H1 (cell line): ENCODE results near the gene TOR4A. TPM values are rescaled to one million over a fixed set of nuclear protein-coding genes. Genes with fewer than 3 reads are reported as not detected.

Experiments
- CTCF ChIA-PET: fragments of 300-600 bp; sonication (Branson Sonifier 250); formaldehyde crosslinking; loops from one replicate; lab custom pipeline; 2021; ENCODE audit not compliant: partially characterized antibody; lab: Charles Lee
- POLR2A ChIA-PET: fragments of 300-600 bp; sonication (Branson Sonifier 250); formaldehyde crosslinking; loops from one replicate; lab custom pipeline; 2021; ENCODE audit warnings: inconsistent platforms; ENCODE audit not compliant: partially characterized antibody; lab: Charles Lee
- DNase-seq, 2 experiments: peaks; one replicate each; pipeline versions ENCODE4 v3.0.0 to v3.0.0-alpha.2; 2010 to 2022; ENCODE audit warnings: low spot score in 2 of 2, low read depth in 1 of 2, mixed read lengths in 1 of 2
- FAIRE-seq: peaks from 2 replicates; lab custom pipeline; 2011; peaks lifted over from hg19 to GRCh38; lab: Jason Lieb, UNC
- H2AFZ ChIP-seq: 2 replicates; pipeline ENCODE4 v1.8.1; 2012; ENCODE audit warnings: low read length, inconsistent platforms
- H2AK5ac ChIP-seq: 2 replicates; pipeline ENCODE4 v1.6.1; 2013; ENCODE audit warnings: low read depth, low read length
- H2BK120ac ChIP-seq: replicated peaks from 2 replicates; pipeline ENCODE3; 2013; ENCODE audit warnings: low read depth, low read length, inconsistent platforms
- H2BK12ac ChIP-seq: 2 replicates; pipeline ENCODE4 v1.6.1; 2013; ENCODE audit warnings: low read depth, low read length
- H2BK15ac ChIP-seq: 2 replicates; pipeline ENCODE4 v1.6.1; 2013; ENCODE audit warnings: low read length
- H2BK20ac ChIP-seq: 2 replicates; pipeline ENCODE4 v1.6.1; 2013; ENCODE audit warnings: low read length
- H2BK5ac ChIP-seq: 2 replicates; pipeline ENCODE4 v1.6.1; 2013; ENCODE audit warnings: low read depth, low read length
- H3K14ac ChIP-seq: 2 replicates; pipeline ENCODE4 v1.6.1; 2013; ENCODE audit warnings: inconsistent platforms; ENCODE audit not compliant: insufficient read length
- H3K18ac ChIP-seq: 2 replicates; pipeline ENCODE4 v1.6.1; 2013; ENCODE audit warnings: low read length; ENCODE audit errors: extremely low read depth
- H3K23ac ChIP-seq: 2 replicates; pipeline ENCODE4 v1.6.1; 2013; ENCODE audit warnings: inconsistent platforms; ENCODE audit not compliant: insufficient read length
- H3K23me2 ChIP-seq: 2 replicates; pipeline ENCODE4 v1.6.1; 2013; ENCODE audit warnings: low read depth, low read length
- H3K27ac ChIP-seq: 2 replicates; pipeline ENCODE4 v1.6.1; 2011; ENCODE audit warnings: low read depth, low read length, inconsistent platforms
- H3K27me3 ChIP-seq, 4 experiments: replicated peaks in 1 of 4; 1 replicate in 1 of 4; 2 replicates in 3 of 4; pipeline versions ENCODE4 v1.6.1 to v1.8.1; 2011 to 2013; ENCODE audit warnings: low read length in 3 of 4, mild to moderate bottlenecking in 3 of 4, inconsistent platforms in 2 of 4, mixed read lengths in 2 of 4, moderate library complexity in 1 of 4; ENCODE audit not compliant: control insufficient read depth in 3 of 4, insufficient read depth in 3 of 4; ENCODE audit errors: extremely low read depth in 1 of 4
- H3K36me3 ChIP-seq, 4 experiments: 2 replicates each; pipeline versions ENCODE4 v1.6.1 to v1.8.1; 2011 to 2013; ENCODE audit warnings: mild to moderate bottlenecking in 4 of 4, low read length in 3 of 4, moderate library complexity in 2 of 4, control low read depth in 1 of 4, inconsistent platforms in 1 of 4; ENCODE audit not compliant: insufficient read depth in 4 of 4, control insufficient read depth in 2 of 4
- H3K4ac ChIP-seq: replicated peaks from 2 replicates; pipeline ENCODE3; 2013; ENCODE audit warnings: low read length, low read depth, mixed read lengths, inconsistent platforms; ENCODE audit not compliant: insufficient read length
- H3K4me1 ChIP-seq, 4 experiments: replicated peaks in 1 of 4; 1 replicate in 1 of 4; 2 replicates in 3 of 4; pipeline versions ENCODE4 v1.6.1 to v1.8.1; 2011 to 2013; ENCODE audit warnings: low read length in 3 of 4, inconsistent platforms in 2 of 4, mixed read lengths in 1 of 4; ENCODE audit not compliant: insufficient read depth in 4 of 4, control insufficient read depth in 3 of 4
- H3K4me2 ChIP-seq, 2 experiments: 2 replicates each; pipeline versions ENCODE4 v1.6.1 to v1.8.1; 2011 to 2013; ENCODE audit warnings: low read depth in 2 of 2, low read length in 2 of 2, control low read depth in 1 of 2, inconsistent platforms in 1 of 2, mild to moderate bottlenecking in 1 of 2; ENCODE audit not compliant: insufficient read depth in 1 of 2
- H3K4me3 ChIP-seq, 4 experiments: fragments of 200-600, 300-600 bp in 1 of 4; sonication (generic), shearing (Covaris generic), sonication (Bioruptor Twin) in 1 of 4; 2 replicates each; pipeline versions ENCODE4 v1.5.1 to v1.8.1; 2011 to 2016; ENCODE audit warnings: low read length in 4 of 4, low read depth in 3 of 4, control low read depth in 2 of 4, inconsistent platforms in 2 of 4, mild to moderate bottlenecking in 2 of 4, mixed read lengths in 1 of 4, moderate library complexity in 1 of 4; ENCODE audit not compliant: insufficient read depth in 2 of 4; ENCODE audit errors: extremely low read depth in 1 of 4
- H3K56ac ChIP-seq: replicated peaks from 2 replicates; pipeline ENCODE3; 2013; ENCODE audit warnings: low read depth, mild to moderate bottlenecking, mixed read lengths, low read length, inconsistent platforms; ENCODE audit not compliant: insufficient read length
- H3K79me1 ChIP-seq: 2 replicates; pipeline ENCODE4 v1.6.1; 2013; ENCODE audit warnings: low read depth, low read length, control low read depth
- H3K79me2 ChIP-seq, 2 experiments: 2 replicates each; pipeline versions ENCODE4 v1.6.1 to v1.8.1; 2012 to 2013; ENCODE audit warnings: low read length in 2 of 2, mild to moderate bottlenecking in 2 of 2, inconsistent platforms in 1 of 2; ENCODE audit not compliant: insufficient read depth in 2 of 2, control insufficient read depth in 1 of 2
- H3K9ac ChIP-seq, 4 experiments: replicated peaks in 1 of 4; 1 replicate in 1 of 4; 2 replicates in 3 of 4; pipeline versions ENCODE4 v1.6.1 to v1.8.1; 2011 to 2013; ENCODE audit warnings: low read depth in 3 of 4, low read length in 3 of 4, control low read depth in 2 of 4, mild to moderate bottlenecking in 2 of 4, moderate library complexity in 2 of 4, inconsistent platforms in 1 of 4; ENCODE audit errors: extremely low read depth in 1 of 4
- H3K9me3 ChIP-seq, 2 experiments: 2 replicates each; pipeline versions ENCODE4 v1.6.1 to v1.8.1; 2012 to 2013; ENCODE audit warnings: mild to moderate bottlenecking in 2 of 2, moderate library complexity in 2 of 2, control low read depth in 1 of 2, inconsistent platforms in 1 of 2, low read depth in 1 of 2, low read length in 1 of 2, mixed read lengths in 1 of 2; ENCODE audit not compliant: insufficient read depth in 2 of 2
- H4K20me1 ChIP-seq, 2 experiments: replicated peaks in 1 of 2; 2 replicates each; pipeline versions ENCODE3 to v1.8.1; 2011 to 2013; ENCODE audit warnings: inconsistent platforms in 2 of 2, low read length in 2 of 2, mild to moderate bottlenecking in 1 of 2; ENCODE audit not compliant: insufficient read depth in 2 of 2, control insufficient read depth in 1 of 2
- H4K5ac ChIP-seq: 2 replicates; pipeline ENCODE4 v1.6.1; 2013; ENCODE audit warnings: low read length, low read depth, mixed read lengths, inconsistent platforms; ENCODE audit not compliant: insufficient read length
- H4K8ac ChIP-seq: 2 replicates; pipeline ENCODE4 v1.8.0; 2013; ENCODE audit warnings: mild to moderate bottlenecking, moderate library complexity, low read length, inconsistent platforms; ENCODE audit not compliant: insufficient read depth; ENCODE audit errors: extremely low read depth
- H4K91ac ChIP-seq: replicated peaks from 2 replicates; pipeline ENCODE3; 2013; ENCODE audit warnings: low read length, mixed read lengths, inconsistent platforms; ENCODE audit not compliant: insufficient read length
- BACH1 ChIP-seq: IDR thresholded peaks from 2 replicates; pipeline ENCODE4 v1.6.1; 2012; ENCODE audit warnings: low read length, improper control_type of control experiment
- BRCA1 ChIP-seq: IDR thresholded peaks from 2 replicates; pipeline ENCODE4 v1.6.1; 2012; ENCODE audit warnings: low read depth, low read length, improper control_type of control experiment
- CHD1 ChIP-seq: IDR thresholded peaks from 2 replicates; pipeline ENCODE4 v1.6.1; 2012; ENCODE audit warnings: low read depth, low read length, improper control_type of control experiment
- E2F6 ChIP-seq: IDR thresholded peaks from 2 replicates; pipeline ENCODE4 v1.6.1; 2012; ENCODE audit warnings: inconsistent platforms
- HDAC6 ChIP-seq: IDR thresholded peaks from one replicate; pipeline ENCODE4 v1.7.1; 2012; ENCODE audit warnings: low read depth, mild to moderate bottlenecking, inconsistent platforms, low read length, moderate library complexity
- KDM1A ChIP-seq: fragments of 200-600, 300-600 bp; sonication (generic); IDR thresholded peaks from 2 replicates; pipeline ENCODE4 v1.7.1; 2016; ENCODE audit warnings: mild to moderate bottlenecking, low read length, borderline replicate concordance
- KDM4A ChIP-seq: IDR thresholded peaks from one replicate; pipeline ENCODE4 v1.7.1; 2012; ENCODE audit warnings: low read depth, mild to moderate bottlenecking, moderate library complexity, low read length, inconsistent platforms; ENCODE audit not compliant: severe bottlenecking
- POU5F1 ChIP-seq: IDR thresholded peaks from 2 replicates; pipeline ENCODE4 v1.6.1; 2011; ENCODE audit warnings: low read depth, mild to moderate bottlenecking, low read length, moderate library complexity
- SP2 ChIP-seq: IDR thresholded peaks from 2 replicates; pipeline ENCODE4 v1.6.1; 2012; ENCODE audit warnings: mild to moderate bottlenecking, low read length, inconsistent platforms
- SRF ChIP-seq: IDR thresholded peaks from 2 replicates; pipeline ENCODE4 v1.6.1; 2011; ENCODE audit warnings: mild to moderate bottlenecking, low read depth, low read length, moderate library complexity
- TAF1 ChIP-seq: IDR thresholded peaks from 2 replicates; pipeline ENCODE4 v1.6.1; 2011; ENCODE audit warnings: mild to moderate bottlenecking, low read depth, low read length
- ZNF274 ChIP-seq: IDR thresholded peaks from 2 replicates; pipeline ENCODE4 v1.7.0; 2012; ENCODE audit warnings: low read length, borderline replicate concordance; ENCODE audit errors: extremely low read depth
- WGBS, 2 experiments: shearing (Covaris generic) in 1 of 2; methylation state at CpG; one replicate each; pipeline versions ENCODE4 v1.1.6 to v1.1.7; 2013 to 2015; ENCODE audit warnings: low lambda C conversion rate in 2 of 2, mixed read lengths in 2 of 2, inconsistent platforms in 1 of 2, low coverage in 1 of 2, missing lambda C conversion rate in 1 of 2; ENCODE audit not compliant: insufficient replicate concordance in 2 of 2, insufficient coverage in 1 of 2, insufficient read length in 1 of 2; ENCODE audit errors: extremely low coverage in 1 of 2, missing lambda C conversion rate in 1 of 2; 5-methylcytosine and 5-hydroxymethylcytosine counted together
- polyA plus RNA-seq, 7 experiments: library from polyadenylated mRNA; depleted of rRNA in 3 of 7; stranded (reverse) in 5 of 7; unstranded in 2 of 7; fragments of >200 nt in 5 of 7; fragments of 200-250 nt in 2 of 7; gene quantifications; 1 replicate in 5 of 7; 2 replicates in 1 of 7; 4 replicates in 1 of 7; pipeline versions ENCODE4 v1.2.1 to v1.2.3, GENCODE V29; 2011 to 2013; ENCODE audit warnings: missing spikeins in 2 of 7, mixed read lengths in 2 of 7
- total RNA-seq: library from RNA; stranded (reverse); fragmentation: NEBNext Ultra II Directional; extraction: Animal tissue kit (Norgen Biotek cat#: 25700); gene quantifications from 2 replicates; pipeline ENCODE4 v1.2.1, GENCODE V29; 2021

Gene TOR4A
- total and polyA plus RNA-seq, 2 of the 8 experiments (the other 6 are each of a cell fraction or from before 2014, with no cell fraction given): 8.4 to 9.3 TPM

- peaks cover 3 to 8% of the 10 kb centered on the region in 2 experiments for H4K20me1 ChIP-seq
- no peak overlapping the region for H2AK5ac ChIP-seq
- H3K9ac ChIP-seq: no peak overlapping the region
- H3K4me2 ChIP-seq: peak overlapping the region; percentile 30 to 63
- peaks cover 4% of the 10 kb centered on the region; the same call in 1 of the 2 replicates for H3K23me2 ChIP-seq
- WGBS, 2 experiments: 40% methylated on average over 32 of the region's 35 CpGs; no CpG with 5 or more reads in 1 of the 2 experiments
- no peak overlapping the region for H3K27ac ChIP-seq
- H3K4me3 ChIP-seq: peak overlapping the region in 2 of 4 experiments; percentile 10 to 60; a peak in 2 of 8 replicates
- H3K18ac ChIP-seq: peak overlapping the region; percentile 52; the same call in 1 of the 2 replicates
- H4K5ac ChIP-seq: no peak overlapping the region
- no peak overlapping the region for H2BK5ac ChIP-seq
- peak overlapping the region; percentile 99; the same call in 1 of the 2 replicates for H2BK20ac ChIP-seq
- H2BK15ac ChIP-seq: peak overlapping the region; percentile 95; the same call in 1 of the 2 replicates
- H2BK12ac ChIP-seq: peak overlapping the region; percentile 94; the same call in 1 of the 2 replicates
- peaks cover 3 to 28% (median 24%) of the 10 kb centered on the region in 4 experiments for H3K4me1 ChIP-seq
- no peak overlapping the region for H2AFZ ChIP-seq
- H3K36me3 ChIP-seq: no peaks in the 10 kb centered on the region
- no peak overlapping the region for H3K56ac ChIP-seq
- H3K9me3 ChIP-seq: peaks cover 0 to 4% of the 10 kb centered on the region in 2 experiments; a peak in 2 of 4 replicates
- peaks cover 0 to 24% (median 12%) of the 10 kb centered on the region in 4 experiments; a peak in 5 of 7 replicates for H3K27me3 ChIP-seq
- H4K8ac ChIP-seq: peak overlapping the region; percentile 83; the same call in 1 of the 2 replicates
- ChIA-PET CTCF (interaction anchor here (0.7 to 2.7 kb wide), 7 partner anchors 24 to 294 kb away, joined by 3 to 7 read pairs (median 3); no protein-coding TSS in a partner anchor), POLR2A (no interaction called here)
- no peak overlapping the region for H3K23ac ChIP-seq
- H3K79me1 ChIP-seq: no peaks in the 10 kb centered on the region
- H3K79me2 ChIP-seq: no peaks in the 10 kb centered on the region
- FAIRE-seq (no peak), DNase-seq (no peak)
- H4K91ac ChIP-seq: peak overlapping the region; percentile 79
- peak overlapping the region; percentile 6 for H3K4ac ChIP-seq
- no peak overlapping the region for H2BK120ac ChIP-seq
- H3K14ac ChIP-seq: no peak overlapping the region
- TF ChIP-seq TAF1 (no peak), KDM4A (no peak), POU5F1 (no peak), KDM1A (no peak), SRF (no peak), CHD1 (no peak), SP2 (no peak), E2F6 (peak; percentile 84), BACH1 (no peak), HDAC6 (no peak), ZNF274 (no peak), BRCA1 (no peak)
These were observed 17.2 kb downstream of the TOR4A start for GRCh38 chr9:137294681-137295237.
